ENCODE data around the gene TXNRD2.
A peak's percentile ranks its signal among the peaks of the same experiment; 100 is the strongest.
"Not testable (repeated sequence)": the region's sequence is repeated elsewhere in the genome, so short reads cannot be mapped to it uniquely, and the experiment has no call there.

Gene TXNRD2

GRCh38 chr22:19886605-19887255 lies 54.9 kb downstream of the TXNRD2 start:
- WGBS, result 86% methylated on average over 12 of the region's 12 CpGs
- no peaks in the 10 kb centered on the region for H3K36me3 ChIP-seq (ENCODE audit: insufficient read depth, low read length)
- peaks cover 19% of the 10 kb centered on the region for H3K4me1 ChIP-seq (ENCODE audit: insufficient read depth, low read length)
- H3K27ac ChIP-seq (ENCODE audit: low read depth, low read length), result no peak overlapping the region
- no peak overlapping the region for H3K4me3 ChIP-seq (ENCODE audit: low read length)
- no peaks in the 10 kb centered on the region for H3K9me3 ChIP-seq (ENCODE audit: insufficient read depth, low read depth, low read length)
- no peaks in the 10 kb centered on the region for H3K27me3 ChIP-seq (ENCODE audit: insufficient read depth, low read length)
- H3K9ac ChIP-seq (ENCODE audit: low read depth, low read length), result no peak overlapping the region

GRCh38 chr22:19885841-19886592 lies 55.6 kb downstream of the TXNRD2 start:
- Histone ChIP-seq H3K9ac (ENCODE audit: low read depth, low read length) (no peak overlapping the region), H3K36me3 (ENCODE audit: insufficient read depth, low read length) (no peaks in the 10 kb centered on the region), H3K4me1 (ENCODE audit: insufficient read depth, low read length) (peaks cover 17% of the 10 kb centered on the region), H3K9me3 (ENCODE audit: insufficient read depth, low read depth, low read length) (no peaks in the 10 kb centered on the region), H3K27ac (ENCODE audit: low read depth, low read length) (no peak overlapping the region), H3K4me3 (ENCODE audit: low read length) (no peak overlapping the region), H3K27me3 (ENCODE audit: insufficient read depth, low read length) (no peaks in the 10 kb centered on the region)
- WGBS, result 92% methylated on average over 15 of the region's 15 CpGs

GRCh38 chr22:19884954-19885751 lies 56.5 kb downstream of the TXNRD2 start:
- WGBS, result 91% methylated on average over 26 of the region's 26 CpGs
- Histone ChIP-seq H3K9ac (ENCODE audit: low read depth, low read length) (no peak overlapping the region), H3K27ac (ENCODE audit: low read depth, low read length) (no peak overlapping the region)

GRCh38 chr22:19884161-19884953 lies 57.3 kb downstream of the TXNRD2 start:
- Histone ChIP-seq H3K4me3 (ENCODE audit: low read length) (no peak overlapping the region), H3K9ac (ENCODE audit: low read depth, low read length) (no peak overlapping the region), H3K27me3 (ENCODE audit: insufficient read depth, low read length) (no peaks in the 10 kb centered on the region), H3K4me1 (ENCODE audit: insufficient read depth, low read length) (peaks cover 25% of the 10 kb centered on the region), H3K27ac (ENCODE audit: low read depth, low read length) (no peak overlapping the region), H3K36me3 (ENCODE audit: insufficient read depth, low read length) (no peaks in the 10 kb centered on the region), H3K9me3 (ENCODE audit: insufficient read depth, low read depth, low read length) (no peaks in the 10 kb centered on the region)
- 93% methylated on average over 15 of the region's 15 CpGs for WGBS

More at GRCh38 chr22:19884954-19885751, 56.5 kb downstream of the TXNRD2 start:
- H3K36me3 ChIP-seq (ENCODE audit: insufficient read depth, low read length), result no peaks in the 10 kb centered on the region
- peaks cover 20% of the 10 kb centered on the region for H3K4me1 ChIP-seq (ENCODE audit: insufficient read depth, low read length)
- H3K4me3 ChIP-seq (ENCODE audit: low read length), result no peak overlapping the region
- H3K9me3 ChIP-seq (ENCODE audit: insufficient read depth, low read depth, low read length), result no peaks in the 10 kb centered on the region
- H3K27me3 ChIP-seq (ENCODE audit: insufficient read depth, low read length), result no peaks in the 10 kb centered on the region

GRCh38 chr22:19883446-19883845 lies 58.2 kb downstream of the TXNRD2 start:
- H3K4me1 ChIP-seq (ENCODE audit: insufficient read depth, low read length), result peaks cover 25% of the 10 kb centered on the region
- H3K27me3 ChIP-seq (ENCODE audit: insufficient read depth, low read length); H3K36me3 ChIP-seq (ENCODE audit: insufficient read depth, low read length); H3K27ac ChIP-seq (ENCODE audit: low read depth, low read length); H3K9me3 ChIP-seq (ENCODE audit: insufficient read depth, low read depth, low read length); H3K4me3 ChIP-seq (ENCODE audit: low read length); H3K9ac ChIP-seq (ENCODE audit: low read depth, low read length): not testable (repeated sequence)
- 97% methylated on average over 8 of the region's 8 CpGs for WGBS

GRCh38 chr22:19882446-19883381 lies 58.9 kb downstream of the TXNRD2 start:
- peak overlapping the region; percentile 92 for H3K27ac ChIP-seq (ENCODE audit: low read depth, low read length)
- 91% methylated on average over 26 of the region's 26 CpGs for WGBS

GRCh38 chr22:19880786-19881569 lies 60.6 kb downstream of the TXNRD2 start:
- H3K4me1 ChIP-seq (ENCODE audit: insufficient read depth, low read length), result peaks cover 25% of the 10 kb centered on the region
- peak overlapping the region; percentile 18; the same call in 1 of the 2 replicates for H3K4me3 ChIP-seq (ENCODE audit: low read length)
- H3K9ac ChIP-seq (ENCODE audit: low read depth, low read length), result peak overlapping the region; percentile 75
- H3K36me3 ChIP-seq (ENCODE audit: insufficient read depth, low read length), result peaks cover 5% of the 10 kb centered on the region; the same call in 1 of the 2 replicates
- WGBS, result 24% methylated on average over 27 of the region's 27 CpGs
- H3K9me3 ChIP-seq (ENCODE audit: insufficient read depth, low read depth, low read length), result no peaks in the 10 kb centered on the region
- H3K27me3 ChIP-seq (ENCODE audit: insufficient read depth, low read length), result no peaks in the 10 kb centered on the region
- peak overlapping the region; percentile 92 for H3K27ac ChIP-seq (ENCODE audit: low read depth, low read length)

More at GRCh38 chr22:19882446-19883381, 58.9 kb downstream of the TXNRD2 start:
- H3K9me3 ChIP-seq (ENCODE audit: insufficient read depth, low read depth, low read length), result no peaks in the 10 kb centered on the region
- peaks cover 5% of the 10 kb centered on the region; the same call in 1 of the 2 replicates for H3K36me3 ChIP-seq (ENCODE audit: insufficient read depth, low read length)
- peak overlapping the region; percentile 75 for H3K9ac ChIP-seq (ENCODE audit: low read depth, low read length)
- H3K27me3 ChIP-seq (ENCODE audit: insufficient read depth, low read length), result no peaks in the 10 kb centered on the region
- peaks cover 25% of the 10 kb centered on the region for H3K4me1 ChIP-seq (ENCODE audit: insufficient read depth, low read length)
- H3K4me3 ChIP-seq (ENCODE audit: low read length), result no peak overlapping the region

GRCh38 chr22:19879992-19880785 lies 61.4 kb downstream of the TXNRD2 start:
- Histone ChIP-seq H3K4me1 (ENCODE audit: insufficient read depth, low read length) (peaks cover 25% of the 10 kb centered on the region), H3K27ac (ENCODE audit: low read depth, low read length) (peak overlapping the region; percentile 80), H3K4me3 (ENCODE audit: low read length) (peak overlapping the region; percentile 18; the same call in 1 of the 2 replicates), H3K36me3 (ENCODE audit: insufficient read depth, low read length) (peaks cover 5% of the 10 kb centered on the region; the same call in 1 of the 2 replicates), H3K9me3 (ENCODE audit: insufficient read depth, low read depth, low read length) (no peaks in the 10 kb centered on the region), H3K27me3 (ENCODE audit: insufficient read depth, low read length) (no peaks in the 10 kb centered on the region), H3K9ac (ENCODE audit: low read depth, low read length) (peak overlapping the region; percentile 75)
- WGBS, result 89% methylated on average over 34 of the region's 34 CpGs

- no peaks in the 10 kb centered on the region for H3K9me3 ChIP-seq (ENCODE audit: insufficient read depth, low read depth, low read length)
- H3K4me1 ChIP-seq (ENCODE audit: insufficient read depth, low read length), result peaks cover 25% of the 10 kb centered on the region
- peak overlapping the region; percentile 80; the same call in 1 of the 2 replicates for H3K27ac ChIP-seq (ENCODE audit: low read depth, low read length)
- no peak overlapping the region; the same call in 1 of the 2 replicates for H3K4me3 ChIP-seq (ENCODE audit: low read length)
- H3K36me3 ChIP-seq (ENCODE audit: insufficient read depth, low read length), result peaks cover 5% of the 10 kb centered on the region; the same call in 1 of the 2 replicates
- WGBS, result 82% methylated on average over 4 of the region's 4 CpGs
- H3K27me3 ChIP-seq (ENCODE audit: insufficient read depth, low read length), result no peaks in the 10 kb centered on the region
- peak overlapping the region; percentile 75; the same call in 1 of the 2 replicates for H3K9ac ChIP-seq (ENCODE audit: low read depth, low read length)
These were observed 62.0 kb downstream of the TXNRD2 start for GRCh38 chr22:19879643-19879991.

Measured in HUES64 (cell line).